Measurements from ENCODE around the gene PARP14. TPM values are rescaled to one million over a fixed set of nuclear protein-coding genes. Genes with fewer than 3 reads are reported as not detected.

PARP14 gene
- polyA plus RNA-seq, 1 donor from 2014 or later, result not detected

DNA sequence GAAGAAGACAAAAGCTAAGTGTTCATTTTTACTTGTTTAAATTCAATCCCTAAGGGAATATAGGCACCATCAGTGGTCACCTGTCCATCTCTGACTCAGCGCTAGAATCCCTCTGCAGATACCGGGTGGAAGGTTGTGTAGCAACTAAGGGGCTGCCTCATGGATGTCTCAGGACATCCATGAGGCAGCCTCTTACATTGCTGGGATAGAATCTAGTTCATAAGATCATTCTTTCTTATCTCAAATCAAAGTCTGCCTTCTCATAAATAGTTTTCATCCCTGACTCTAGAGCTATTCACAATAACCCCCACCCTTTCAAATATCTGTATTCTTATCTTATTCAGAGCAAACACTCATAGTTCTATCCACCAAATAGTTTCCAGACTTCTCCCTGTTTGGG is 74.9 kb downstream of the PARP14 start:
- Histone ChIP-seq H3K4me2 (ENCODE audit: low read length) (no peak overlapping the region), H3K36me3 (ENCODE audit: insufficient read depth, low read length) (no peaks in the 10 kb centered on the region), H4K20me1 (ENCODE audit: insufficient read depth) (no peaks in the 10 kb centered on the region), H3K4me3 (ENCODE audit: low read length) (no peak overlapping the region), H3K9me3 (ENCODE audit: low read length) (no peaks in the 10 kb centered on the region), H3K27ac (ENCODE audit: low read length) (no peak overlapping the region), H3K9me2 (ENCODE audit: insufficient read depth, low read length) (no peaks in the 10 kb centered on the region), H3F3A (ENCODE audit: insufficient read depth, low read length, poor library complexity, severe bottlenecking) (no peaks in the 10 kb centered on the region), H3K79me2 (replicated peaks; ENCODE audit: insufficient read depth, low read length) (no peaks in the 10 kb centered on the region), H3K9ac (ENCODE audit: low read length) (no peak overlapping the region), H2AFZ (ENCODE audit: low read depth, low read length) (no peak overlapping the region), H3K27me3 (ENCODE audit: insufficient read depth, low read depth, low read length) (no peaks in the 10 kb centered on the region)
- TF ChIP-seq, protein P1, sequence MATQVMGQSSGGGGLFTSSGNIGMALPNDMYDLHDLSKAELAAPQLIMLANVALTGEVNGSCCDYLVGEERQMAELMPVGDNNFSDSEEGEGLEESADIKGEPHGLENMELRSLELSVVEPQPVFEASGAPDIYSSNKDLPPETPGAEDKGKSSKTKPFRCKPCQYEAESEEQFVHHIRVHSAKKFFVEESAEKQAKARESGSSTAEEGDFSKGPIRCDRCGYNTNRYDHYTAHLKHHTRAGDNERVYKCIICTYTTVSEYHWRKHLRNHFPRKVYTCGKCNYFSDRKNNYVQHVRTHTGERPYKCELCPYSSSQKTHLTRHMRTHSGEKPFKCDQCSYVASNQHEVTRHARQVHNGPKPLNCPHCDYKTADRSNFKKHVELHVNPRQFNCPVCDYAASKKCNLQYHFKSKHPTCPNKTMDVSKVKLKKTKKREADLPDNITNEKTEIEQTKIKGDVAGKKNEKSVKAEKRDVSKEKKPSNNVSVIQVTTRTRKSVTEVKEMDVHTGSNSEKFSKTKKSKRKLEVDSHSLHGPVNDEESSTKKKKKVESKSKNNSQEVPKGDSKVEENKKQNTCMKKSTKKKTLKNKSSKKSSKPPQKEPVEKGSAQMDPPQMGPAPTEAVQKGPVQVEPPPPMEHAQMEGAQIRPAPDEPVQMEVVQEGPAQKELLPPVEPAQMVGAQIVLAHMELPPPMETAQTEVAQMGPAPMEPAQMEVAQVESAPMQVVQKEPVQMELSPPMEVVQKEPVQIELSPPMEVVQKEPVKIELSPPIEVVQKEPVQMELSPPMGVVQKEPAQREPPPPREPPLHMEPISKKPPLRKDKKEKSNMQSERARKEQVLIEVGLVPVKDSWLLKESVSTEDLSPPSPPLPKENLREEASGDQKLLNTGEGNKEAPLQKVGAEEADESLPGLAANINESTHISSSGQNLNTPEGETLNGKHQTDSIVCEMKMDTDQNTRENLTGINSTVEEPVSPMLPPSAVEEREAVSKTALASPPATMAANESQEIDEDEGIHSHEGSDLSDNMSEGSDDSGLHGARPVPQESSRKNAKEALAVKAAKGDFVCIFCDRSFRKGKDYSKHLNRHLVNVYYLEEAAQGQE (IDR thresholded peaks at IDR 0.05; ENCODE audit: borderline replicate concordance), result no peak
- TF ChIP-seq RAD21 (conservative IDR thresholded peaks at IDR 0.05) (no peak), EZH2 (IDR thresholded peaks at IDR 0.05; ENCODE audit: borderline replicate concordance, insufficient read depth, low read length, poor library complexity, severe bottlenecking) (no peak), EP300 (conservative IDR thresholded peaks at IDR 0.05; ENCODE audit: poor library complexity, severe bottlenecking) (no peak), TAF1 (IDR thresholded peaks at IDR 0.05; ENCODE audit: low read depth) (no peak), SMC3 (conservative IDR thresholded peaks at IDR 0.05; ENCODE audit: poor library complexity) (no peak), MXI1 (conservative IDR thresholded peaks at IDR 0.05; ENCODE audit: poor library complexity, severe bottlenecking) (no peak), POLR2AphosphoS5 (IDR thresholded peaks at IDR 0.05) (no peak)
- TF ChIP-seq, protein P2, sequence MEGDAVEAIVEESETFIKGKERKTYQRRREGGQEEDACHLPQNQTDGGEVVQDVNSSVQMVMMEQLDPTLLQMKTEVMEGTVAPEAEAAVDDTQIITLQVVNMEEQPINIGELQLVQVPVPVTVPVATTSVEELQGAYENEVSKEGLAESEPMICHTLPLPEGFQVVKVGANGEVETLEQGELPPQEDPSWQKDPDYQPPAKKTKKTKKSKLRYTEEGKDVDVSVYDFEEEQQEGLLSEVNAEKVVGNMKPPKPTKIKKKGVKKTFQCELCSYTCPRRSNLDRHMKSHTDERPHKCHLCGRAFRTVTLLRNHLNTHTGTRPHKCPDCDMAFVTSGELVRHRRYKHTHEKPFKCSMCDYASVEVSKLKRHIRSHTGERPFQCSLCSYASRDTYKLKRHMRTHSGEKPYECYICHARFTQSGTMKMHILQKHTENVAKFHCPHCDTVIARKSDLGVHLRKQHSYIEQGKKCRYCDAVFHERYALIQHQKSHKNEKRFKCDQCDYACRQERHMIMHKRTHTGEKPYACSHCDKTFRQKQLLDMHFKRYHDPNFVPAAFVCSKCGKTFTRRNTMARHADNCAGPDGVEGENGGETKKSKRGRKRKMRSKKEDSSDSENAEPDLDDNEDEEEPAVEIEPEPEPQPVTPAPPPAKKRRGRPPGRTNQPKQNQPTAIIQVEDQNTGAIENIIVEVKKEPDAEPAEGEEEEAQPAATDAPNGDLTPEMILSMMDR (IDR thresholded peaks at IDR 0.05; ENCODE audit: poor library complexity, severe bottlenecking), result no peak

DNA sequence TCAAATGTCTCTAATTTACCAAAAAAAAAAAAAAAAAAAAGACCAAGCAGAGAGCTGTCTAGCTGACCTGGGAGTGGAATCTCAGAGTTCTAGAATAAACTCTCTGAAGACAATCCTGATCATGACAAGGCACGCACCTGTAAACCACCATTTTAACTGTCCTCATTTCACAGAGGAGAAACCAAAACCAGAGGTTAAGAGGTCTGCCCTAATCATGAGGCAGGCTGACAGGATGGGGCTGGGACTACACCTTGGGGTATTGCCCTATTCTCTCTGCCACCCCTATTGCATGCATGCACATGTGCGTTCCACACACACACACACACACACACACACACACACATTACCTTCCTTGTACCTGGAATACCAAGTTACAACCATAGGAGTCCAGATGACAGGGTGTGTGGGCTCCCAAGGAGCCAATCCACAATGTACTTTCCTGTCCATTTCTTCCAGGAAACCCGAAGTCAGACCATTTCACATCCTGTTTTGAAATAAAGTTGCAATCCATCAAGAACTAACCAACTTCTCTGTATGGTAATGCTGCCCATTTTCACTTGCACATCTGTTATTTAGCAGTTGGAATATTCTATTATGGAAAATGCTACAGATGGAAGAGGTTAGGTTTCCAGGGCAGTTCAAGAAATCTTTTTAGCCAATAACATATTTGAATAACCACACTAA is 78.4 kb downstream of the PARP14 start:
- Histone ChIP-seq H2AFZ (ENCODE audit: low read depth, low read length) (no peak overlapping the region), H3K36me3 (ENCODE audit: insufficient read depth, low read length) (no peaks in the 10 kb centered on the region), H4K20me1 (ENCODE audit: insufficient read depth) (no peaks in the 10 kb centered on the region), H3K27me3 (ENCODE audit: insufficient read depth, low read depth, low read length) (no peaks in the 10 kb centered on the region), H3K79me2 (replicated peaks; ENCODE audit: insufficient read depth, low read length) (no peaks in the 10 kb centered on the region), H3K27ac (ENCODE audit: low read length) (no peak overlapping the region), H3K9me3 (ENCODE audit: low read length) (no peaks in the 10 kb centered on the region), H3K4me2 (ENCODE audit: low read length) (no peak overlapping the region), H3K9ac (ENCODE audit: low read length) (no peak overlapping the region), H3F3A (ENCODE audit: insufficient read depth, low read length, poor library complexity, severe bottlenecking) (no peaks in the 10 kb centered on the region), H3K9me2 (ENCODE audit: insufficient read depth, low read length) (no peaks in the 10 kb centered on the region), H3K4me3 (ENCODE audit: low read length) (no peak overlapping the region)
- TF ChIP-seq, protein P2 (IDR thresholded peaks at IDR 0.05; ENCODE audit: poor library complexity, severe bottlenecking), result no peak
- TF ChIP-seq TAF1 (IDR thresholded peaks at IDR 0.05; ENCODE audit: low read depth), result no peak
- no peak for TF ChIP-seq POLR2AphosphoS5 (IDR thresholded peaks at IDR 0.05)
- no peak for TF ChIP-seq RAD21 (conservative IDR thresholded peaks at IDR 0.05)
- TF ChIP-seq, protein P1 (IDR thresholded peaks at IDR 0.05; ENCODE audit: borderline replicate concordance), result no peak
- no peak for TF ChIP-seq SMC3 (conservative IDR thresholded peaks at IDR 0.05; ENCODE audit: poor library complexity)
- no peak for TF ChIP-seq MXI1 (conservative IDR thresholded peaks at IDR 0.05; ENCODE audit: poor library complexity, severe bottlenecking)
- TF ChIP-seq EZH2 (IDR thresholded peaks at IDR 0.05; ENCODE audit: borderline replicate concordance, insufficient read depth, low read length, poor library complexity, severe bottlenecking), result no peak

Measured in neural cell (in vitro differentiated cells).